Progenitor cell of endocrine pancreas (in vitro differentiated cells): ENCODE data around the gene SIRPG. TPM values are rescaled to one million over a fixed set of nuclear protein-coding genes. Genes with fewer than 3 reads are reported as not detected.

Experiments used
- DNase-seq: peaks from one replicate; pipeline ENCODE4 v3.0.0; 2021; ENCODE audit warnings: low spot score; ENCODE audit not compliant: unreplicated experiment
- H3K27ac Mint-ChIP-seq: 2 replicates; pipeline ENCODE4 v1.8.0; 2021; ENCODE audit warnings: mild to moderate bottlenecking, moderate library complexity, mixed read lengths
- H3K27me3 Mint-ChIP-seq: 2 replicates; pipeline ENCODE4 v1.8.0; 2021; ENCODE audit warnings: mixed read lengths
- H3K36me3 Mint-ChIP-seq: 2 replicates; pipeline ENCODE4 v1.8.0; 2022; ENCODE audit warnings: mixed read lengths; ENCODE audit not compliant: insufficient read depth
- H3K4me1 Mint-ChIP-seq: 2 replicates; pipeline ENCODE4 v1.8.0; 2021; ENCODE audit warnings: low read depth, mixed read lengths
- H3K4me3 Mint-ChIP-seq: 2 replicates; pipeline ENCODE4 v1.8.0; 2021; ENCODE audit warnings: low read depth, mild to moderate bottlenecking, moderate library complexity, mixed read lengths
- H3K9me3 Mint-ChIP-seq: 2 replicates; pipeline ENCODE4 v1.8.0; 2021; ENCODE audit warnings: low read depth, mixed read lengths
- total RNA-seq: library from RNA; stranded (reverse); gene quantifications from 2 replicates; pipeline ENCODE4 v1.2.1, GENCODE V29; 2021
- TF ChIP-seq, protein P1 (sequence below): fragments of 200-600 bp; sonication (generic); IDR thresholded peaks from one replicate; pipeline ENCODE4 v1.5.0; 2021; ENCODE audit warnings: antibody characterized with exemption, mild to moderate bottlenecking; ENCODE audit not compliant: unreplicated experiment

The SIRPG gene
- total RNA-seq, 1 donor from 2014 or later: not detected

- no peaks in the 10 kb centered on the region for H3K27me3 Mint-ChIP-seq
- H3K27ac Mint-ChIP-seq: no peak overlapping the region
- no peaks in the 10 kb centered on the region for H3K4me1 Mint-ChIP-seq
- DNase-seq: no peak
- peaks cover 7% of the 10 kb centered on the region for H3K9me3 Mint-ChIP-seq
- TF ChIP-seq, protein P1, sequence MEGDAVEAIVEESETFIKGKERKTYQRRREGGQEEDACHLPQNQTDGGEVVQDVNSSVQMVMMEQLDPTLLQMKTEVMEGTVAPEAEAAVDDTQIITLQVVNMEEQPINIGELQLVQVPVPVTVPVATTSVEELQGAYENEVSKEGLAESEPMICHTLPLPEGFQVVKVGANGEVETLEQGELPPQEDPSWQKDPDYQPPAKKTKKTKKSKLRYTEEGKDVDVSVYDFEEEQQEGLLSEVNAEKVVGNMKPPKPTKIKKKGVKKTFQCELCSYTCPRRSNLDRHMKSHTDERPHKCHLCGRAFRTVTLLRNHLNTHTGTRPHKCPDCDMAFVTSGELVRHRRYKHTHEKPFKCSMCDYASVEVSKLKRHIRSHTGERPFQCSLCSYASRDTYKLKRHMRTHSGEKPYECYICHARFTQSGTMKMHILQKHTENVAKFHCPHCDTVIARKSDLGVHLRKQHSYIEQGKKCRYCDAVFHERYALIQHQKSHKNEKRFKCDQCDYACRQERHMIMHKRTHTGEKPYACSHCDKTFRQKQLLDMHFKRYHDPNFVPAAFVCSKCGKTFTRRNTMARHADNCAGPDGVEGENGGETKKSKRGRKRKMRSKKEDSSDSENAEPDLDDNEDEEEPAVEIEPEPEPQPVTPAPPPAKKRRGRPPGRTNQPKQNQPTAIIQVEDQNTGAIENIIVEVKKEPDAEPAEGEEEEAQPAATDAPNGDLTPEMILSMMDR: no peak
- no peaks in the 10 kb centered on the region for H3K36me3 Mint-ChIP-seq
- H3K4me3 Mint-ChIP-seq: no peak overlapping the region
Measured at GRCh38 chr20:1635291-1635979, 22.1 kb downstream of the SIRPG start.

GRCh38 chr20:1633535-1633934 is 24.0 kb downstream of the SIRPG start:
- Mint-ChIP-seq H3K4me3 (no peak overlapping the region), H3K27me3 (peaks cover 9% of the 10 kb centered on the region), H3K4me1 (no peaks in the 10 kb centered on the region), H3K36me3 (no peaks in the 10 kb centered on the region), H3K27ac (no peak overlapping the region), H3K9me3 (no peaks in the 10 kb centered on the region)
- TF ChIP-seq, protein P1: no peak
- DNase-seq: no peak

DNA sequence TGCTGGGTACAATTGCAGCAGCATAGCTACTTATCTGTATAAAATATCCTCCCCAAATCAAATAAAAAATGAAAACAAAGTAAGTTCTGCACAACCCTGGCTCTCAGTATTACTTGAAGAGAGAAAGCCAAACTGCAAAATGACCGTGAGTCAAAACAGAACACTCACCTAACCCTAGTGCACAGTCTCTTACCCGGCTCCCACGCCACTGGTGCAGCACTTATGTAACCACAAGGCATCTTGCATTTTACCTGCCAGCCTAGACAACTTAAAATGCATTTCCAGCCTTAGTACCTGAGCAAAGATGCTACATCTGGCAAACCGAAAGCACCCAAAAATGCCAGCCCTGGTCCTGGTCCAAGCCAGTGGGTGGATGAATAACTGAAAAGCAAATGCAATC is 25.4 kb downstream of the SIRPG start:
- Mint-ChIP-seq H3K4me3 (no peak overlapping the region), H3K9me3 (no peaks in the 10 kb centered on the region), H3K36me3 (no peaks in the 10 kb centered on the region), H3K27me3 (peaks cover 16% of the 10 kb centered on the region), H3K27ac (no peak overlapping the region), H3K4me1 (no peaks in the 10 kb centered on the region)
- DNase-seq: no peak
- TF ChIP-seq, protein P1: no peak

- Mint-ChIP-seq H3K4me1 (no peaks in the 10 kb centered on the region), H3K27me3 (peaks cover 16% of the 10 kb centered on the region), H3K36me3 (no peaks in the 10 kb centered on the region), H3K9me3 (no peaks in the 10 kb centered on the region), H3K4me3 (no peak overlapping the region), H3K27ac (no peak overlapping the region)
- TF ChIP-seq, protein P1: no peak
- DNase-seq: no peak
Measured at GRCh38 chr20:1631309-1632151, 26.0 kb downstream of the SIRPG start.

DNA sequence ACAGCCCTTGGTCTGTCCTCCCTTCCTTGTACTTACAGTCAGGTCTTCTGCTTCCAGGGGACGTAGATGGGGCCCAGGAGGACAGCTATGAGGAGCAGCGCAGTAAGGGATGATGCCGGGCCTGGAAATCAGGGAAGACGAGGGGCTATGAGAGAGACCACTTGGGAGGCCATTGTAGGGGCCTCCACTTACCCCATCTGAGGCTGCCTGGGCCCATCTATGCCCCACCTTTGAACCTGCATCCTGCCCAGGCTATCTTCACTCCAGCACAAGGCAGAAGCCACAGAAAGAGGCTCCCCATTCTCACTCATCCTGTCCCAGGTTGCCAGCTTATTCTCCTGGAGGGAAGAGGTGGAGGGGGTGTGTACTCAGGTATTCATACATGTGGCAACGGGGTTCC is 27.4 kb downstream of the SIRPG start:
- no peaks in the 10 kb centered on the region for H3K9me3 Mint-ChIP-seq
- H3K27me3 Mint-ChIP-seq: peaks cover 18% of the 10 kb centered on the region
- no peaks in the 10 kb centered on the region for H3K4me1 Mint-ChIP-seq
- TF ChIP-seq, protein P1: no peak
- H3K36me3 Mint-ChIP-seq: no peaks in the 10 kb centered on the region
- no peak for DNase-seq
- no peak overlapping the region for H3K4me3 Mint-ChIP-seq
- H3K27ac Mint-ChIP-seq: no peak overlapping the region
